HepG2 (cell line): Measurements from ENCODE around the gene RTBDN.

ENCODE experiments used
- EHMT2 ChIP-seq: fragments of 200-600 bp; sonication (generic); IDR thresholded peaks from 2 replicates; pipeline ENCODE4 v1.7.0; 2017; ENCODE audit warnings: antibody characterized with exemption, low read depth, low read length, borderline replicate concordance
- ELF3 ChIP-seq: IDR thresholded peaks from 2 replicates; pipeline ENCODE4 v1.6.1; 2016; ENCODE audit warnings: missing genetic modification reagents, missing compliant biosample characterization
- EP300 ChIP-seq, 3 experiments: sonication (generic) in 1 of 3; formaldehyde crosslinking in 1 of 3; IDR thresholded peaks; 2 replicates each; pipeline versions ENCODE4 v1.5.1 to v1.6.1; 2011 to 2020; ENCODE audit warnings: low read depth in 2 of 3, low read length in 2 of 3, borderline replicate concordance in 1 of 3, improper control_type of control experiment in 1 of 3, mild to moderate bottlenecking in 1 of 3, missing genetic modification reagents in 1 of 3, moderate library complexity in 1 of 3
- KDM5A ChIP-seq: fragments of 200-600 bp; sonication (generic); IDR thresholded peaks from 2 replicates; pipeline ENCODE4 v1.7.0; 2018; ENCODE audit warnings: antibody characterized with exemption, mild to moderate bottlenecking, low read length, borderline replicate concordance
- KLF6 ChIP-seq: IDR thresholded peaks from 2 replicates; pipeline ENCODE4 v1.8.0; 2016; ENCODE audit warnings: missing biosample characterization, missing genetic modification reagents
- PHF21A ChIP-seq: sonication (generic); formaldehyde crosslinking; IDR thresholded peaks from 2 replicates; pipeline ENCODE4 v1.5.0; 2020; ENCODE audit warnings: mild to moderate bottlenecking, missing genetic modification reagents
- RELA ChIP-seq: sonication (generic); formaldehyde crosslinking; IDR thresholded peaks from 2 replicates; pipeline ENCODE4 v1.4.0; 2020; ENCODE audit warnings: missing genetic modification reagents
- SIN3A ChIP-seq: IDR thresholded peaks from 2 replicates; pipeline ENCODE4 v1.6.1; 2011; ENCODE audit warnings: low read depth, mild to moderate bottlenecking, control low read depth, low read length, borderline replicate concordance
- ZIK1 ChIP-seq: sonication (generic); formaldehyde crosslinking; IDR thresholded peaks from 2 replicates; pipeline ENCODE4 v1.5.0; 2020; ENCODE audit warnings: mild to moderate bottlenecking, low read depth, missing genetic modification reagents, borderline replicate concordance
- ZNF207 ChIP-seq: fragments of 450-650 bp; IDR thresholded peaks from 2 replicates; pipeline ENCODE4 v1.6.1; 2016; ENCODE audit warnings: antibody characterized with exemption, borderline replicate concordance
- TF ChIP-seq, protein P1 (sequence below): sonication (generic); formaldehyde crosslinking; conservative IDR thresholded peaks from 2 replicates; pipeline ENCODE4 v1.4.0; 2020; ENCODE audit warnings: mild to moderate bottlenecking, missing genetic modification reagents, moderate library complexity
- TF ChIP-seq, protein P2 (sequence below): sonication (generic); formaldehyde crosslinking; IDR thresholded peaks from 2 replicates; pipeline ENCODE4 v1.5.0; 2020; ENCODE audit warnings: mild to moderate bottlenecking, missing genetic modification reagents, moderate library complexity

DNA sequence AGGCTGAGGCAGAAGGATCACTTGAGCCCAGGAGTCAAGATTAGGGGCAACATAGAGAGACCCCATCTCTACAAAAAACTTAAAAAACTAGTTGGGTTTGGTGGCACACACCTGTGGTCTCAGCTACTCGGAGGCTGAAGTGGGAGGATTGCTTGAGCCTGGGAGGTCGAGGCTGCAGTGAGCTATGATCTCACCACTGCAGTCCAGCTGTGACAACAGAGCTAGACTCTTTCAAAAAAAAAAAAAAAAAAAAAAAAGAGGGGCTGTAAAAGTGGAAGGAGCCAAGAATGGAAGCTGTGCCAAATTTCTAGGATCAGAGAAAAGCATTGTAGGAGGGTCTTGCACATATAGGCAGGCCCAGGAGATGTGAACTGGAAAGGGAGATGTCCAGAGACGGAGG lies 37.3 kb upstream of the RTBDN start:
- TF ChIP-seq ZNF207 (no peak), ELF3 (CRISPR knock-in tag) (no peak), PHF21A (CRISPR knock-in tag) (no peak), RELA (CRISPR knock-in tag) (no peak), SIN3A (no peak), EHMT2 (no peak), ZIK1 (CRISPR knock-in tag) (no peak), EP300 (IDR thresholded peaks at IDR 0.05; ENCODE audit: low read depth in 2 of 2, low read length in 2 of 2) (no peak), EP300 (CRISPR knock-in tag; IDR thresholded peaks at IDR 0.05; ENCODE audit: borderline replicate concordance) (no peak), KDM5A (no peak), KLF6 (CRISPR knock-in tag) (no peak)
- TF ChIP-seq, protein P1, sequence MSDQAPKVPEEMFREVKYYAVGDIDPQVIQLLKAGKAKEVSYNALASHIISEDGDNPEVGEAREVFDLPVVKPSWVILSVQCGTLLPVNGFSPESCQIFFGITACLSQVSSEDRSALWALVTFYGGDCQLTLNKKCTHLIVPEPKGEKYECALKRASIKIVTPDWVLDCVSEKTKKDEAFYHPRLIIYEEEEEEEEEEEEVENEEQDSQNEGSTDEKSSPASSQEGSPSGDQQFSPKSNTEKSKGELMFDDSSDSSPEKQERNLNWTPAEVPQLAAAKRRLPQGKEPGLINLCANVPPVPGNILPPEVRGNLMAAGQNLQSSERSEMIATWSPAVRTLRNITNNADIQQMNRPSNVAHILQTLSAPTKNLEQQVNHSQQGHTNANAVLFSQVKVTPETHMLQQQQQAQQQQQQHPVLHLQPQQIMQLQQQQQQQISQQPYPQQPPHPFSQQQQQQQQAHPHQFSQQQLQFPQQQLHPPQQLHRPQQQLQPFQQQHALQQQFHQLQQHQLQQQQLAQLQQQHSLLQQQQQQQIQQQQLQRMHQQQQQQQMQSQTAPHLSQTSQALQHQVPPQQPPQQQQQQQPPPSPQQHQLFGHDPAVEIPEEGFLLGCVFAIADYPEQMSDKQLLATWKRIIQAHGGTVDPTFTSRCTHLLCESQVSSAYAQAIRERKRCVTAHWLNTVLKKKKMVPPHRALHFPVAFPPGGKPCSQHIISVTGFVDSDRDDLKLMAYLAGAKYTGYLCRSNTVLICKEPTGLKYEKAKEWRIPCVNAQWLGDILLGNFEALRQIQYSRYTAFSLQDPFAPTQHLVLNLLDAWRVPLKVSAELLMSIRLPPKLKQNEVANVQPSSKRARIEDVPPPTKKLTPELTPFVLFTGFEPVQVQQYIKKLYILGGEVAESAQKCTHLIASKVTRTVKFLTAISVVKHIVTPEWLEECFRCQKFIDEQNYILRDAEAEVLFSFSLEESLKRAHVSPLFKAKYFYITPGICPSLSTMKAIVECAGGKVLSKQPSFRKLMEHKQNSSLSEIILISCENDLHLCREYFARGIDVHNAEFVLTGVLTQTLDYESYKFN (CRISPR knock-in tag), result no peak
- TF ChIP-seq, protein P2, sequence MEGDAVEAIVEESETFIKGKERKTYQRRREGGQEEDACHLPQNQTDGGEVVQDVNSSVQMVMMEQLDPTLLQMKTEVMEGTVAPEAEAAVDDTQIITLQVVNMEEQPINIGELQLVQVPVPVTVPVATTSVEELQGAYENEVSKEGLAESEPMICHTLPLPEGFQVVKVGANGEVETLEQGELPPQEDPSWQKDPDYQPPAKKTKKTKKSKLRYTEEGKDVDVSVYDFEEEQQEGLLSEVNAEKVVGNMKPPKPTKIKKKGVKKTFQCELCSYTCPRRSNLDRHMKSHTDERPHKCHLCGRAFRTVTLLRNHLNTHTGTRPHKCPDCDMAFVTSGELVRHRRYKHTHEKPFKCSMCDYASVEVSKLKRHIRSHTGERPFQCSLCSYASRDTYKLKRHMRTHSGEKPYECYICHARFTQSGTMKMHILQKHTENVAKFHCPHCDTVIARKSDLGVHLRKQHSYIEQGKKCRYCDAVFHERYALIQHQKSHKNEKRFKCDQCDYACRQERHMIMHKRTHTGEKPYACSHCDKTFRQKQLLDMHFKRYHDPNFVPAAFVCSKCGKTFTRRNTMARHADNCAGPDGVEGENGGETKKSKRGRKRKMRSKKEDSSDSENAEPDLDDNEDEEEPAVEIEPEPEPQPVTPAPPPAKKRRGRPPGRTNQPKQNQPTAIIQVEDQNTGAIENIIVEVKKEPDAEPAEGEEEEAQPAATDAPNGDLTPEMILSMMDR (CRISPR knock-in tag), result no peak
